Left ventricle myocardium inferior (tissue), 1 donor: ENCODE measurements around the gene CFB. TPM values are rescaled to one million over a fixed set of nuclear protein-coding genes. Genes with fewer than 3 reads are reported as not detected.

Source experiments
- DNase-seq: peaks from one replicate; pipeline ENCODE4 v3.0.0-alpha.2; 2020
- H3K27ac ChIP-seq: fragments of 200-600 bp; replicated peaks from 2 replicates; pipeline ENCODE4 v1.8.0; 2021
- H3K27me3 ChIP-seq: fragments of 200-600 bp; 2 replicates; pipeline ENCODE4 v1.8.0; 2021; ENCODE audit warnings: low read depth
- H3K36me3 ChIP-seq: fragments of 200-600 bp; 2 replicates; pipeline ENCODE4 v1.8.0; 2021
- H3K4me1 ChIP-seq: fragments of 200-600 bp; 2 replicates; pipeline ENCODE4 v1.8.0; 2021
- H3K4me3 ChIP-seq: fragments of 200-600 bp; 2 replicates; pipeline ENCODE4 v1.8.0; 2021; ENCODE audit warnings: mild to moderate bottlenecking, moderate library complexity
- H3K9me3 ChIP-seq: fragments of 200-600 bp; replicated peaks from 2 replicates; pipeline ENCODE4 v1.8.0; 2021
- intact Hi-C: fragments of 100-400 bp; cut with micrococcal nuclease; formaldehyde crosslinking; loops from one replicate; pipeline ENCODE4 v1.11.0; 2022
- long read RNA-seq: library from polyadenylated mRNA; unstranded; transcript quantifications from one replicate; pipeline ENCODE4 v2.0.0, GENCODE V29; 2021
- total RNA-seq: library from RNA; stranded (reverse); fragmentation: NEBNext Ultra II Directional; extraction: Animal tissue kit (Norgen Biotek cat#: 25700); gene quantifications from one replicate; pipeline ENCODE4 v1.2.1, GENCODE V29; 2021
- TF ChIP-seq, protein P1 (sequence below): fragments of 200-600 bp; IDR thresholded peaks from 2 replicates; pipeline ENCODE4 v1.8.0; 2021; ENCODE audit warnings: antibody characterized with exemption, mild to moderate bottlenecking, borderline replicate concordance
- donor health status: DM: no; HTN: yes; CAD: no; lungs with severe emphysema.

Gene CFB
- total RNA-seq = 3.7 TPM
- long read RNA-seq, transcript CFB-271 (18 exons, 2,862 nt) = major isoform, 9 of 12 reads
- long read RNA-seq, partial matches to known transcripts = 1 of 12 reads
- long read RNA-seq, other reads (novel, unspliced or antisense) = 2 of 12 reads

- Histone ChIP-seq H3K36me3 (no peaks in the 10 kb centered on the region), H3K27me3 (peaks cover 35% of the 10 kb centered on the region), H3K9me3 (no peaks in the 10 kb centered on the region), H3K4me3 (peak within 1 kb of the TSS; percentile 39), H3K4me1 (peaks cover 13% of the 10 kb centered on the region), H3K27ac (peak within 1 kb of the TSS; percentile 77)
- intact Hi-C loops = no loop called here
- TF ChIP-seq, protein P1, sequence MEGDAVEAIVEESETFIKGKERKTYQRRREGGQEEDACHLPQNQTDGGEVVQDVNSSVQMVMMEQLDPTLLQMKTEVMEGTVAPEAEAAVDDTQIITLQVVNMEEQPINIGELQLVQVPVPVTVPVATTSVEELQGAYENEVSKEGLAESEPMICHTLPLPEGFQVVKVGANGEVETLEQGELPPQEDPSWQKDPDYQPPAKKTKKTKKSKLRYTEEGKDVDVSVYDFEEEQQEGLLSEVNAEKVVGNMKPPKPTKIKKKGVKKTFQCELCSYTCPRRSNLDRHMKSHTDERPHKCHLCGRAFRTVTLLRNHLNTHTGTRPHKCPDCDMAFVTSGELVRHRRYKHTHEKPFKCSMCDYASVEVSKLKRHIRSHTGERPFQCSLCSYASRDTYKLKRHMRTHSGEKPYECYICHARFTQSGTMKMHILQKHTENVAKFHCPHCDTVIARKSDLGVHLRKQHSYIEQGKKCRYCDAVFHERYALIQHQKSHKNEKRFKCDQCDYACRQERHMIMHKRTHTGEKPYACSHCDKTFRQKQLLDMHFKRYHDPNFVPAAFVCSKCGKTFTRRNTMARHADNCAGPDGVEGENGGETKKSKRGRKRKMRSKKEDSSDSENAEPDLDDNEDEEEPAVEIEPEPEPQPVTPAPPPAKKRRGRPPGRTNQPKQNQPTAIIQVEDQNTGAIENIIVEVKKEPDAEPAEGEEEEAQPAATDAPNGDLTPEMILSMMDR = no peak
- DNase-seq = peak; percentile 65
Measured at GRCh38 chr6:31945507-31946369, at the start of gene CFB. TSS of gene CFB (plus strand) at chr6:31946095. CDS start at chr6:31946222, 127 bp downstream.

GRCh38 chr6:31896493-31896855 is 49.4 kb upstream of the CFB start:
- TF ChIP-seq, protein P1 = no peak
- Histone ChIP-seq H3K27me3 (no peaks in the 10 kb centered on the region), H3K9me3 (no peaks in the 10 kb centered on the region), H3K4me1 (peaks cover 47% of the 10 kb centered on the region), H3K27ac (peak overlapping the region; percentile 92), H3K36me3 (peaks cover 34% of the 10 kb centered on the region), H3K4me3 (peak overlapping the region; percentile 93)
- no peak for DNase-seq
- intact Hi-C loops = no loop called here

DNA sequence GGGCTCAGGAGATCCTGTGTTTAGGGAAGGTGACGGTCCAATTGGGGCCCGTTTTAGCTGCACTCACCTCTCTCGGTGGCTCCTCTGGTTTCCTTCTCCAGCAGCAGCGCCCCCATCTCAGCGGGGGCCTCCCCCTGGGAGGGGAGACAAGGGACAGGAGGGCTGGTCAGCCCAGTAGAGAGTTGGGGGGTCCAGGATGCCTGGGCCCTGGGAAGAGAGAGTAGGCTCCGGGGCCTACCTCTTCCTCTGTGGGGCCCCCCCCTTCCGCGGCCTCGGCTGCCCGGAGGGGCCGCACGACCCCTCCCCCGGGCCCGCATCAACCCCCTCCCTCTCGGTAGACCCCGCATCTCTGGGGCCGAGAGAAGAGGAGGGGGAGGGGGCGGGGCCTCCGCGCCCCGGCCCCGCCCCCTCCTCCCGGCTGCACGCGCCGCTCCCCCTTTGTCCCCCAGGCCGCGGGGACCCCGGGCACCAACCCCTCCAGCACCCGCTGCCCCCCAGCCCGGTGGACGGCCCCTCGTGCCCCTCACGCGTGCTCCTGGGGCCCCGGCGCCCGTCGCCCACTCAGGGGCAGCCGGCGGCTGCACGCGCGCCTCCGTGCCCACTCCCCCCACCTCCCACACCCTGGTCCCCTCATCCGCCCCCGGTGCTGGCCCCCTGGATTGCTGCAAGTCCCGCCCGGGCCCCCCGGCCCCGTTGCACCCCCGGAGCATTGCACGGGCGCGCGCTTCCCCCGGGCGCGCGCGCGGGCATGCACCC is 48.9 kb upstream of the CFB start:
- intact Hi-C loops = no loop called here
- no peak for DNase-seq
- H3K4me1 ChIP-seq = peaks cover 49% of the 10 kb centered on the region

DNA sequence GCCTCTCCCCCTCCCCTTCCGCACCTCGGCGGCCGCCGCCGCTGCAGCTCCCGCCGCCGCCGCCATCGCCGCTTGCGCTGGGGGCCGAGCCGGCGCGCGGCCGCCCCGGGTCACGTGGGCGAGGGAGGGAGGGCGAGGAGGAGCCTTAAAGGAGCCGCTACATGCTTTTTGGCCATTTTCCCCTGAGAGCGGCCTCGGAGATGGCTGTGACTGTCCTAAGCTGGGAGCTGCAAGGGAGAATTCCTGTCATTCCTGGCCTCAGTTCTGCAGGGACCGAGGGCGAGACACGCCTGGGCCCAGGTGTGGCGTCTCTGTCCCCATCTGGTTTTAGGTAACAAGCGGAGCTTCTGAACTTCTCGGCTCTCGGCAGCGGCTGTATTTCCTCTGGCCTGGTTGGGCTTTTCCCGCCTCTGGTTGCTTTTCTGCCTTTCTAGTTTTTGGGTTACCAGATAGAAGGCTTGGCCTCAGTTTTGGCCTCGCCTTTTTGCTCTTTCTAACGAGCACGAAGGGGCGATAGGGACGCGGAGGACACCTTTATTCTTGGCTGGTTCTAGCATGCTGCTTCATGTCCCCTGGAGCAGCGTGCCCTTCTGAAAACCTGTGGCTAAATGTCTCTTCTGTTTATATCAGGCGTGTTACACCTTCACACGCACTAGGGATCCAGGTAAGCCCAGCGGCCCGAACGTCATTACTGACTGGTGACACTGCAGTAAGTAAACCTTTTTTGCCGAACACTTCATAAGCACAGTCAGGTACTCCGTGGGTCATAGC is 48.1 kb upstream of the CFB start, which contains the start of gene EHMT2:
Gene EHMT2 (minus strand): TSS at position 87 of the 771 bp plus-strand sequence. CDS start 21 bp downstream, at position 66.
- no peaks in the 10 kb centered on the region for H3K9me3 ChIP-seq
- TF ChIP-seq, protein P1 = peak; percentile 24
- peak; percentile 84 for DNase-seq
- peak within 1 kb of the TSS; percentile 93 for H3K4me3 ChIP-seq
- no peaks in the 10 kb centered on the region for H3K27me3 ChIP-seq
- peaks cover 21% of the 10 kb centered on the region for H3K36me3 ChIP-seq
- H3K4me1 ChIP-seq = peaks cover 55% of the 10 kb centered on the region
- intact Hi-C loops = no loop called here
- peak within 1 kb of the TSS; percentile 92 for H3K27ac ChIP-seq

More for the DNA sequence above, 48.9 kb upstream of the CFB start:
- H3K27me3 ChIP-seq = no peaks in the 10 kb centered on the region
- TF ChIP-seq, protein P1 = no peak
- H3K9me3 ChIP-seq = no peaks in the 10 kb centered on the region
- peak overlapping the region; percentile 93 for H3K4me3 ChIP-seq
- H3K36me3 ChIP-seq = peaks cover 29% of the 10 kb centered on the region
- peak overlapping the region; percentile 92 for H3K27ac ChIP-seq
